ACC112 (cell line): ENCODE measurements around the gene PACSIN1.

Experiments
- H2AFZ ChIP-seq: fragments of 200-600 bp; sonication (generic); one replicate; pipeline ENCODE4 v1.6.0; 2017; ENCODE audit warnings: antibody characterized with exemption, low read length; ENCODE audit not compliant: unreplicated experiment
- H3K27ac ChIP-seq: fragments of 200-600 bp; sonication (generic); 2 replicates; pipeline ENCODE4 v1.5.1; 2014; ENCODE audit warnings: low read depth, mild to moderate bottlenecking, antibody characterized with exemption, low read length, moderate library complexity
- H3K27me3 ChIP-seq: fragments of 200-600 bp; sonication (generic); 2 replicates; pipeline ENCODE4 v1.6.1; 2014; ENCODE audit warnings: mild to moderate bottlenecking, antibody characterized with exemption, low read length, moderate library complexity, mixed read lengths; ENCODE audit not compliant: insufficient read depth
- H3K36me3 ChIP-seq: fragments of 200-600 bp; sonication (generic); 2 replicates; pipeline ENCODE4 v1.6.1; 2016; ENCODE audit warnings: mild to moderate bottlenecking, antibody characterized with exemption, low read length, moderate library complexity, mixed read lengths; ENCODE audit not compliant: insufficient read depth
- H3K4me1 ChIP-seq: fragments of 200-600 bp; sonication (generic); one replicate; pipeline ENCODE4 v1.6.1; 2016; ENCODE audit warnings: low read length, mixed read lengths; ENCODE audit not compliant: insufficient read depth, unreplicated experiment, control insufficient read depth
- H3K4me3 ChIP-seq: fragments of 200-600 bp; sonication (generic); 2 replicates; pipeline ENCODE4 v1.5.1; 2014; ENCODE audit warnings: mild to moderate bottlenecking, low read depth, low read length
- H3K79me2 ChIP-seq: fragments of 200-600 bp; sonication (generic); one replicate; pipeline ENCODE4 v1.6.0; 2016; ENCODE audit warnings: low read length; ENCODE audit not compliant: control insufficient read depth, unreplicated experiment, insufficient read depth

PACSIN1 gene

GRCh38 chr6:34576286-34576955 is 110.5 kb downstream of the PACSIN1 start:
- no peak overlapping the region for H3K4me3 ChIP-seq
- no peaks in the 10 kb centered on the region for H3K4me1 ChIP-seq
- H2AFZ ChIP-seq: no peak overlapping the region
- H3K36me3 ChIP-seq: no peaks in the 10 kb centered on the region
- H3K27me3 ChIP-seq: no peaks in the 10 kb centered on the region
- no peaks in the 10 kb centered on the region for H3K79me2 ChIP-seq
- no peak overlapping the region for H3K27ac ChIP-seq

- no peaks in the 10 kb centered on the region for H3K27me3 ChIP-seq
- no peak overlapping the region for H3K4me3 ChIP-seq
- no peak overlapping the region for H3K27ac ChIP-seq
- no peaks in the 10 kb centered on the region for H3K4me1 ChIP-seq
- no peaks in the 10 kb centered on the region for H3K79me2 ChIP-seq
- H3K36me3 ChIP-seq: no peaks in the 10 kb centered on the region
- no peak overlapping the region for H2AFZ ChIP-seq
Observed at GRCh38 chr6:34578445-34579262, 112.8 kb downstream of the PACSIN1 start.

DNA sequence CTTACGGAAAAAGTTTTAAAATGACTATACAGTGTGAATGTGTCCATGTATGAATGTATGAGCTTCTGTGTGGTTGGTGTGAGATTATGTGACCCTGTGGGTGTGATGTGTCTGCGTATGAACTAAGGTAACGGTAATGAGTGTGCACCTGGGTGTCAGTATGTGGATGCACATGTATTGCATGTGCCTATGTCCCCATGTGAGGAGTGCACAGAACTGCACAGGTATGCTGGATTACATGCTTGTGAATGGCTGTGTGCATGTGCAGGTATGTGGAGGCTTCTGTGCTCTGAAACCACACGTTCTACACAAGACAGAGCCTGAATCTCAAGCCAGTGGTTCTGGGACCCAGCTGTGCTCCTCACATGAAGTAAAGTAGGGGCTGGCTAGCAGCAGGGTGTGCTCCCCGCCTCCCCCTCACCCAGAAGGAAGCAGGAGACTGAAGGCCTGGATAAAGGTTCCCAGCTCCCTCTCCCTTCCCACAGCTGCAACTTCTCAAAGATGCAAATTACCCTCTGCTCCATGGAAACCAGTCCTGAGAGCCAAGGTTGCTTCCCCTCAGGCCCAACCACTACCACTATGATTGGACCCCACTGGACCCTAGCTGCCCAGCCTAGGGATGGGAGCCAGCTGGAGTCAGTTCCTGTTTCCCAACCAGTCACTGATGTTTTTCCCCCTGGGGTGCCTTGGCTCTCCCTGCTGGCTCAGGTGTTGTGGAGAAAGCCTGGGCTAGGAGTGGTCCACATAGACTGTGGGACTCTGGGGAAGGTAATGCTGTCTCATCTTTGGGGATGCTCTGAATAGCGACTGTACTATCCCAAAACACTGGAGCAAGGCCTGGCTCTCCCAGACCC is 115.1 kb downstream of the PACSIN1 start:
- Histone ChIP-seq H3K4me3 (no peak overlapping the region), H3K27me3 (no peaks in the 10 kb centered on the region), H3K4me1 (peaks cover 15% of the 10 kb centered on the region), H3K27ac (no peak overlapping the region), H3K36me3 (no peaks in the 10 kb centered on the region), H2AFZ (no peak overlapping the region), H3K79me2 (no peaks in the 10 kb centered on the region)

- Histone ChIP-seq H2AFZ (no peak overlapping the region), H3K36me3 (no peaks in the 10 kb centered on the region), H3K4me3 (no peak overlapping the region), H3K79me2 (no peaks in the 10 kb centered on the region), H3K27ac (no peak overlapping the region), H3K4me1 (peaks cover 21% of the 10 kb centered on the region), H3K27me3 (no peaks in the 10 kb centered on the region)
Observed at GRCh38 chr6:34581561-34581920, 115.7 kb downstream of the PACSIN1 start.

DNA sequence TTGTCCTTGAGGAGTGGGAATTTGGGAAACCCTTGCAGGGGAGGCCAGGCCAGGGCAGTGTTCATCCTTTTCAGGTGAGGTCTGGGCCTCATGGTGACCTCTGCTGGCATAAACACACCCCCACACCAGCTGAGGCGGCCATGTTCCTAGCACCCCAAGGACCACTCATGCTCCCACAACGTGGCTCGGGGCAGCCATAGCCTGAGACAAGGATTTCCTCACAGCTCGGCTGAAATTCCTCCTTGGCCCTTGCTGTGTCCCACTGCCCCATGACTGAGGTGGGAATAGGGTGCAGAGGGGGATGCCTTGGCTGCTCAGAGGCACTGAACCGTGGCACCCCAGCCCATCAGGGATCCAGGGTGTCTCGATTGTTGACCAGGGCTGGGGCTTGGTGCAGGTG is 117.6 kb downstream of the PACSIN1 start:
- Histone ChIP-seq H3K36me3 (no peaks in the 10 kb centered on the region), H3K79me2 (no peaks in the 10 kb centered on the region), H3K4me3 (no peak overlapping the region), H2AFZ (no peak overlapping the region), H3K4me1 (peaks cover 21% of the 10 kb centered on the region), H3K27ac (no peak overlapping the region), H3K27me3 (no peaks in the 10 kb centered on the region)

- H3K79me2 ChIP-seq: no peaks in the 10 kb centered on the region
- H3K27ac ChIP-seq: no peak overlapping the region
- H3K4me3 ChIP-seq: no peak overlapping the region
- no peaks in the 10 kb centered on the region for H3K27me3 ChIP-seq
- no peaks in the 10 kb centered on the region for H3K36me3 ChIP-seq
- H3K4me1 ChIP-seq: peaks cover 21% of the 10 kb centered on the region
- no peak overlapping the region for H2AFZ ChIP-seq
Observed at GRCh38 chr6:34583861-34584604, 118.2 kb downstream of the PACSIN1 start.

- peaks cover 21% of the 10 kb centered on the region for H3K4me1 ChIP-seq
- no peak overlapping the region for H3K4me3 ChIP-seq
- no peak overlapping the region for H3K27ac ChIP-seq
- H2AFZ ChIP-seq: no peak overlapping the region
- no peaks in the 10 kb centered on the region for H3K27me3 ChIP-seq
- H3K79me2 ChIP-seq: no peaks in the 10 kb centered on the region
- H3K36me3 ChIP-seq: peaks cover 3% of the 10 kb centered on the region; the same call in 1 of the 2 replicates
Observed at GRCh38 chr6:34584694-34585093, 118.8 kb downstream of the PACSIN1 start.
